Amygdala (tissue), 56 donors: ENCODE results near the gene ALOX15B.
"Not testable (repeated sequence)": the region's sequence is repeated elsewhere in the genome, so short reads cannot be mapped to it uniquely, and the experiment has no call there.

Source experiments
- DNase-seq, 56 donors: peaks; one replicate each; lab custom pipeline; 2025; lab: John Stamatoyannopoulos, UW

ALOX15B gene

DNA sequence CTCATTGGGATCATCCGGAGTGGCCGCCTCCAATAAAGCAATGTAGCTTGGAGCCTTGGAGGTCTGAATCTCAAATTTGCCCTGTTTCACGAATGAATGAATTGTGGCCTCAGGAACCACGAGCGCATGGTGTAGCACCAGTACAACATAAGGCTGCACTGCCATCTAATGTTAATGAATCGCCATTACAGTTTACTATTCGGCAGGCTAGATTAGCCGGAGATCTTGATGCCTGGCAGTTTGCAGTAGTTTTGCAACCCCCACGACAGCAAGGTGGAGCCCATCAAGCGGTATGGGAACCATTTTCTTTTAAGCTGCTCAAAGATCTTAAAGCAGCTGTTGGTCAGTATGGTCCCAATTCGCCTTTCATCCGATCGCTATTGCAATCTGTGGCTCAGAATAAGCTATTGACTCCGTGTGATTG is 18.8 kb downstream of the ALOX15B start:
- DNase-seq, result peak in 19 of 56 donors; percentile 5 to 74 (median 35)

DNA sequence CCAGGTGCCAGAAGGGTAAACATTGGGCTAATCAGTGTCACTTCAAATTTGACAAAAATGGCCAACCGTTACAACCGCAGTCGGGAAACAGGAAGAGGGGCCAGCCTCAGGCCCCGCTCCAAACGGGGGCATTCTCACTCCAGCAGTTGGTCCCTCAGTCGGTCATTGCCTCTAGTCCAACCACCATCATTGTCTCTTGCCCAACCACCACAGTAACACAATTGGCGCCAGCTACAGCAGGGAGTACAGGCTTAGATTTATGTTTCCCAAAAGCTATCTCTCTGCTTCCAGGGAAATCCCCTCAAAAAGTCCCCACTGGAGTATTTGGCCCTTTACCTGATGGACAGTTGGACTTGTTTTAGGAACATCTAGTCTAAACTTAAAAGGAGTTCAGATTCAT is 20.3 kb downstream of the ALOX15B start:
- no peak for DNase-seq

DNA sequence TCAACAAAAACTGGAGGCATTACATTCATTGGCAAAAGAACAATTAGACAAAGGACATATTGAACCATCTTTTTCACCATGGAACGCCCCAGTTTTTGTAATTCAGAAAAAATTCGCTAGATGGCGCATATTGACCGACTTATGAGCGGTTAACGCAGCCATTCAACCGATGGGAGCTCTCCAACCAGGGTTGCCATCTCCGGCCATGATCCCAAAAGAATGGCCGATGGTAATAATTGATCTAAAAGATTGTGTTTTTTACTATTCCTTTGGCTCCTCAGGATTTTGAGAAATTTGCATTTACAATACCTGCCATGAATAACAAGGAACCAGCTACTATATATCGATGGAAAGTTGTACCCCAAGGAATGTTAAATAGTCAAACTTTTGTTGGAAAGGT is 21.4 kb downstream of the ALOX15B start:
- peak in 27 of 56 donors; percentile 6 to 79 (median 29) for DNase-seq

GRCh38 chr17:8061851-8062250 is 23.0 kb downstream of the ALOX15B start:
- DNase-seq, result not testable (repeated sequence)

- no peak for DNase-seq
Measured at GRCh38 chr17:8062435-8062806, 23.6 kb downstream of the ALOX15B start.

GRCh38 chr17:8062807-8063483 is 24.1 kb downstream of the ALOX15B start:
- no peak for DNase-seq

GRCh38 chr17:8063761-8064534 is 25.1 kb downstream of the ALOX15B start:
- DNase-seq, result no peak

DNA sequence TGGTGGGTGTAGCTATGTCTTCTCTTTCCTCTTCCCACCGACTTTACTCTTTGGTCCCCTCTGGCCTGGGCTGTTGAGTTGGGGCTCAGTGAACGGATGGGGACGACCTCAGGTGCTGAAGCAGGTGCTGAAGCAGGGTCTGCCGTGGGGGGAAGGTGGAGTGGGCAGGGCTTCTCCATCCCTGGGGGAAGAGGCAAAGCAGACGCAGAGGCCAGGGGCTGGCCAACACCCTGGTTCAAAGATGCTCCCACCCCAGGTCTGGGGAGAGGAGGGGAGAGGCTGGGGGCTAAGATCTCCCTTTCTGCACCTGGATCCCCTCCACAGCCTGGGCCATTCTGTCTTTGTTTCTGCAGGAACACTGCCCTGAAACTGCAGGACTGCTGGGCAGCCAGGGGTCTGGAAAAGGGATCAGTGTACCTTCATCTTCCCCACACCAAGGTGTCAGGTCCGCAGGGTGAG is 25.7 kb downstream of the ALOX15B start:
- no peak for DNase-seq

- no peak for DNase-seq
Measured at GRCh38 chr17:8066841-8067775, 28.2 kb downstream of the ALOX15B start.

- DNase-seq, result no peak
Measured at GRCh38 chr17:8067806-8068205, 28.9 kb downstream of the ALOX15B start.

GRCh38 chr17:8068736-8069586 is 30.1 kb downstream of the ALOX15B start:
- no peak for DNase-seq

GRCh38 chr17:8069587-8069860 is 30.7 kb downstream of the ALOX15B start:
- DNase-seq, result no peak

DNA sequence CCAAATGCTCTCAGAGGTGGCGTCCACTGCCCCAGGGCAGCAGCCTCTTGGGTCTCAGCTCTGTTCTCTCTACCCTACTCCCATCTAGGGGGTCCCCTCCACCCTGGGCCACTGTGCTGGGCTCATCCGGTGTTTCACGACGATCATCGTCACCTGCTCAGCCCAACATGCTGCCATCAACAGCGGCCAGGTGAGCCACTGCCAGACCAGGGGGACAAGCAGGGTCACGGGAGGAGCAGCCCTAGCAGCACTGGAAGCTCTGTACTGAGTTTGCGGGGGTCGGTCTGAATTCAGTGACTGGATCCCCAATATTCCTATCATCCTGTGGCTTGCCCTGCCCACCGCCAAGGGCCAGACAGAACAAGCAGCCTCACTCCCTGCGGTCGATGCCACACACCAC is 32.6 kb downstream of the ALOX15B start:
- no peak for DNase-seq

- no peak for DNase-seq
Measured at GRCh38 chr17:8072341-8072728, 33.5 kb downstream of the ALOX15B start.

GRCh38 chr17:8072729-8073461 is 34.0 kb downstream of the ALOX15B start:
- no peak for DNase-seq

- peak in 19 of 56 donors; percentile 2 to 67 (median 29) for DNase-seq
Measured at GRCh38 chr17:8073627-8074484, 35.0 kb downstream of the ALOX15B start.

- no peak for DNase-seq
Measured at GRCh38 chr17:8074554-8074953, 35.7 kb downstream of the ALOX15B start.

- DNase-seq, result no peak
Measured at GRCh38 chr17:8075081-8075480, 36.2 kb downstream of the ALOX15B start.
